ENCODE data around the gene AMFR.

AMFR gene

DNA sequence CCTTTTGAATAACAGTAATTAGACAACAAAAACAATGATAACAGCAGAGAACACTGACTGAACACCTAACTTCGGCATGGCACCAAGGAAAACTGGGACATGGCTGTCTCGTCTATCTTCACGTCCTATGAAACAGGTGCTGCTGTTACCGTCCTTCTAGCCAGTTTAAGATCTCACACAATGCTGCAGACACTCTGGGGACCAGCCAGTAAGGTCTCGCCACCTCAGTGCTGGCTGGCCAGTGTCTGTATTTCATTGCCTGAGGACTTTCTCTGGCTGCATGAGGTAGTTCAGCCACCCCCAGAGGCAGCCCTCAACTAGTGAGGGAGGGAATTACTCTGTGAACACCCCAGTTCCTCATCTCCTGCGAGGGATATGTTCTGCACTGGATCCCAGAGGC, 57.6 kb downstream of the AMFR start:
- DNase-seq (ENCODE audit: low spot score) = no peak
- ChIA-PET CTCF (interaction anchor here (4.4 kb wide), 1 partner anchor 12 kb away, joined by 19 read pairs; no protein-coding TSS in a partner anchor), POLR2A (ENCODE audit: low non-redundant PET) (no interaction called here)
- TF ChIP-seq, protein P1, sequence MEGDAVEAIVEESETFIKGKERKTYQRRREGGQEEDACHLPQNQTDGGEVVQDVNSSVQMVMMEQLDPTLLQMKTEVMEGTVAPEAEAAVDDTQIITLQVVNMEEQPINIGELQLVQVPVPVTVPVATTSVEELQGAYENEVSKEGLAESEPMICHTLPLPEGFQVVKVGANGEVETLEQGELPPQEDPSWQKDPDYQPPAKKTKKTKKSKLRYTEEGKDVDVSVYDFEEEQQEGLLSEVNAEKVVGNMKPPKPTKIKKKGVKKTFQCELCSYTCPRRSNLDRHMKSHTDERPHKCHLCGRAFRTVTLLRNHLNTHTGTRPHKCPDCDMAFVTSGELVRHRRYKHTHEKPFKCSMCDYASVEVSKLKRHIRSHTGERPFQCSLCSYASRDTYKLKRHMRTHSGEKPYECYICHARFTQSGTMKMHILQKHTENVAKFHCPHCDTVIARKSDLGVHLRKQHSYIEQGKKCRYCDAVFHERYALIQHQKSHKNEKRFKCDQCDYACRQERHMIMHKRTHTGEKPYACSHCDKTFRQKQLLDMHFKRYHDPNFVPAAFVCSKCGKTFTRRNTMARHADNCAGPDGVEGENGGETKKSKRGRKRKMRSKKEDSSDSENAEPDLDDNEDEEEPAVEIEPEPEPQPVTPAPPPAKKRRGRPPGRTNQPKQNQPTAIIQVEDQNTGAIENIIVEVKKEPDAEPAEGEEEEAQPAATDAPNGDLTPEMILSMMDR (conservative IDR thresholded peaks at IDR 0.05; ENCODE audit: low read depth) = no peak
- H3K27ac ChIP-seq = no peak overlapping the region

DNA sequence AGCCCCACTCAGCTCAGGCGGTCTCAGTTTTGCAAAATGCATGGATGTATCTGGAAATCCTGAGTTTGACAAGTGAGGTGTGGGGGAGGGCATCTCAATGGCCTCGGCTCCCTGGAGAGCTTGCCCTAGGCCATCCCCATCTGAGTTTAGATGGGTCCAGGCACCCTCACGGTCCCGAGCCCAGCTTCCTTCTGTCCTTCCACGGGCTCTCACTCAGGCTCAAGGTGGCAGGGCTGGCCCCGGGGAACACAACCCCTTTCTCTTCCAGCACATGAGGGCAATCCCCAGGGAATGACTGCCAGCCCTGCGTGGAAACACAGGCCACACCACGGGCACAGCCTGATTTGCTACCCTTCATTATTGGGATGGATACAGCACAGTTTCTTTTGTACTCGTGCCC, 58.4 kb downstream of the AMFR start:
- DNase-seq (ENCODE audit: low spot score) = no peak
- TF ChIP-seq, protein P1 (conservative IDR thresholded peaks at IDR 0.05; ENCODE audit: low read depth) = no peak
- H3K27ac ChIP-seq = no peak overlapping the region
- ChIA-PET CTCF (interaction anchor here (0.6 to 4.4 kb wide), 3 partner anchors 11 to 283 kb away, joined by 3 to 19 read pairs (median 4); no protein-coding TSS in a partner anchor), POLR2A (ENCODE audit: low non-redundant PET) (no interaction called here)

DNA sequence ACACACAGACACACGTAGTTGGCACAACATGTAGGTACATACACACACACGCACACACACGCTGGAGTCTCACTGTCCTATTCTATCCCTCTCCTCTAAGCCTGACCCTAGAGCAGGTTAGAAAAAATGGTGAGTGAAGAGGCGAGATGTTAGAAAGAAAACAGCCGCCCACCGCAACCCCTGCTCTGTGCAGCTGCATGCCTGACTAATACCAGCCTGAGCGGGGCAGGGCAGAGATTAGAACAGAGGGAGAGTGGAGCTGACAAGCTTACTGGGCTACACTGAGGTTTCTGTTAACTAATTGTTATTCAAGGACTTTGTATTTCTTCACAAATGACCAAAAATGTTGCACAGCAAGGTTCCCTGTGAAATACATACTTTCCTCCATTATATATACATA, 59.8 kb downstream of the AMFR start:
- POLR2A ChIA-PET (ENCODE audit: low non-redundant PET) = interaction anchor here (0.7 kb wide), 1 partner anchor 628 kb away, joined by 5 read pairs; no protein-coding TSS in a partner anchor
- DNase-seq (ENCODE audit: low spot score) = no peak
- no peak overlapping the region for H3K27ac ChIP-seq
- TF ChIP-seq, protein P1 (conservative IDR thresholded peaks at IDR 0.05; ENCODE audit: low read depth) = no peak
- CTCF ChIA-PET = interaction anchor here (1.4 kb wide), 1 partner anchor 9 kb away, joined by 3 read pairs; no protein-coding TSS in a partner anchor

DNA sequence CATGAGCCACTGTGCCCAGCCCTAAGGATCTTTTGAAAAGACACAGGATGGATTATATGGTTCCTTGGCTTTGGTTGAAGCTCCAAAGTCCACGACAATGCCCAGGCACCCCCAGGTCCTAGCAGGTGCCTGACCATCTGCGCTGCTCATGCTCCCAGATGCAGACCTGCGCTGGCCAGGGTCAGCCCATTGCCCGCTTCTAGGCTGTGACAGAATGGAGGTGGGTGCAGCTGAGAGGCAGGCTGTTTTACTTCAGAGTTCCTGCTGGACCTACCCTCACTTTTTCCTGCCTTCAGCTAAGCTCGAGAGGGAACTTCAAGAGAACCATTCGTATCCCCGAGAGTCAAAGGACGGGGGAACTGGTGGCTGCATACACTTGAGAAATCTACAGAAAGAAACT, 60.5 kb downstream of the AMFR start:
- TF ChIP-seq, protein P1 (conservative IDR thresholded peaks at IDR 0.05; ENCODE audit: low read depth) = no peak
- POLR2A ChIA-PET (ENCODE audit: low non-redundant PET) = no interaction called here
- CTCF ChIA-PET = interaction anchor here (1.4 kb wide), 1 partner anchor 8 kb away, joined by 3 read pairs; no protein-coding TSS in a partner anchor
- no peak for DNase-seq (ENCODE audit: low spot score)
- no peak overlapping the region for H3K27ac ChIP-seq

GRCh38 chr16:56363781-56364565, 61.4 kb downstream of the AMFR start:
- H3K27ac ChIP-seq = no peak overlapping the region
- TF ChIP-seq, protein P1 (conservative IDR thresholded peaks at IDR 0.05; ENCODE audit: low read depth) = no peak
- no peak for DNase-seq (ENCODE audit: low spot score)
- ChIA-PET CTCF (interaction anchor here (0.8 kb wide), 1 partner anchor 15 kb away, joined by 4 read pairs; no protein-coding TSS in a partner anchor), POLR2A (ENCODE audit: low non-redundant PET) (no interaction called here)

DNA sequence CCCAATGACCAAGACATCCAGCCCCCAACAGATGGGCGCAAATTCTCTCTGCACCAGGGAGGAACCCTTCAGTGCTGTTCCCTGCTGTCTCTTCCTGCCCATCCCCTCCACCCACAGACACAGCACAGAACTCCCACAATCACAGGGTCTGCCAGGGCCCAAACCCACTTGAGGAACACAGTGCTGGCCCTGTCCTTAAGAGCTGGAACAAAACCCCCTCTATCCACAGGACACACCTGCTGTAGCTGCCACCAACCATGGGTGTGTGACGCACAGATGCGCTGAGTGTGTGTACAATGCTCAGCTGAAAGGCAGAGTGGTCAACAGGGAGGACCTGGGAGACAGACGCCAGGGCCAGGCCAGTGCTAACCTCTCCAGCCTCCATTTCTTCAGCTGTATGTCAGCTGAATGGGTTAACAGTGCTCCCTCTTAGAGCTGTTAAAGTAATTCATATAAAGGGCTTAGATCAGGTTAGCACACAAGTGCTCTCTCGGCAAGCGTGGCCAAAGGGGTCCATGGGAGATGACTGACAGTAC, 62.1 kb downstream of the AMFR start:
- CTCF ChIA-PET = interaction anchor here (0.8 kb wide), 1 partner anchor 14 kb away, joined by 4 read pairs; no protein-coding TSS in a partner anchor
- TF ChIP-seq, protein P1 (conservative IDR thresholded peaks at IDR 0.05; ENCODE audit: low read depth) = no peak
- DNase-seq (ENCODE audit: low spot score) = no peak
- POLR2A ChIA-PET (ENCODE audit: low non-redundant PET) = no interaction called here
- peak overlapping the region; percentile 5; the same call in 1 of the 2 replicates for H3K27ac ChIP-seq

Data from RWPE1 (cell line).